Omental fat pad (tissue), 4 donors: Measurements from ENCODE around the gene FGD4. TPM values are rescaled to one million over a fixed set of nuclear protein-coding genes. Genes with fewer than 3 reads are reported as not detected.

Source experiments
- ATAC-seq: fragments of 150-250 bp; one replicate; pipeline ENCODE4 v1.9.1; 2016; ENCODE audit warnings: mild to moderate bottlenecking, moderate library complexity; ENCODE audit not compliant: low FRiP score
- DNase-seq: peaks from one replicate; pipeline ENCODE4 v3.0.0-alpha.2; 2019; ENCODE audit warnings: low spot score
- CTCF ChIP-seq, 3 donors: fragments of 450-650 bp; IDR thresholded peaks; one replicate each; pipeline ENCODE4 v1.5.1; 2016 to 2017; ENCODE audit warnings: antibody characterized with exemption in 3 of 3, mild to moderate bottlenecking in 3 of 3, moderate library complexity in 2 of 3
- total RNA-seq, 4 donors: library from RNA; depleted of rRNA; stranded (reverse); fragments of >200 nt; gene quantifications; one replicate each; pipeline ENCODE4 v1.1.0, GENCODE V29; 2016

Gene FGD4
- total RNA-seq, 4 donors from 2014 or later = 43.1 to 111 (median 51.5) TPM

GRCh38 chr12:32669584-32669983 is 270.2 kb downstream of the FGD4 start:
- ATAC-seq = no peak
- no peak for DNase-seq
- no peak for TF ChIP-seq CTCF (IDR thresholded peaks at IDR 0.05)

GRCh38 chr12:32671930-32672780 is 272.8 kb downstream of the FGD4 start:
- DNase-seq = no peak
- no peak for ATAC-seq
- no peak for TF ChIP-seq CTCF (IDR thresholded peaks at IDR 0.05)

GRCh38 chr12:32679091-32679919 is 279.9 kb downstream of the FGD4 start, which contains the start of gene DNM1L:
Gene DNM1L, plus strand, starts transcription at chr12:32679301. Its CDS starts 63 bp downstream, at chr12:32679364.
- DNase-seq = peak; percentile 83
- no peak for TF ChIP-seq CTCF (IDR thresholded peaks at IDR 0.05)
- peak; percentile 99 for ATAC-seq

GRCh38 chr12:32679920-32680237 is 280.5 kb downstream of the FGD4 start:
- TF ChIP-seq CTCF (IDR thresholded peaks at IDR 0.05) = no peak
- DNase-seq = no peak

GRCh38 chr12:32680787-32681186 is 281.4 kb downstream of the FGD4 start:
- TF ChIP-seq CTCF (IDR thresholded peaks at IDR 0.05) = no peak
- ATAC-seq (no peak), DNase-seq (no peak)

More at GRCh38 chr12:32679920-32680237, 280.5 kb downstream of the FGD4 start:
- ATAC-seq = peak; percentile 35

GRCh38 chr12:32681272-32681671 is 281.9 kb downstream of the FGD4 start:
- ATAC-seq (no peak), DNase-seq (no peak)
- TF ChIP-seq CTCF (IDR thresholded peaks at IDR 0.05) = no peak
